Prostate gland (tissue), 2 donors: ENCODE data around the gene PSIP1.

ENCODE experiments used
- CTCF ChIP-seq, 4 experiments: fragments of 200-600 bp in 2 of 4; fragments of 450-650 bp in 2 of 4; sonication (generic) in 2 of 4; IDR thresholded peaks; 1 replicate in 3 of 4; 2 replicates in 1 of 4; pipeline ENCODE4 v1.5.1; 2016 to 2019; ENCODE audit warnings: antibody characterized with exemption in 4 of 4, mild to moderate bottlenecking in 2 of 4, moderate library complexity in 2 of 4
- POLR2A ChIP-seq: fragments of 450-650 bp; IDR thresholded peaks from one replicate; pipeline ENCODE4 v1.6.1; 2016; ENCODE audit warnings: antibody characterized with exemption, mild to moderate bottlenecking

GRCh38 chr9:15553528-15553898 is 42.7 kb upstream of the PSIP1 start:
- no peak for TF ChIP-seq POLR2A
- TF ChIP-seq CTCF (IDR thresholded peaks at IDR 0.05), result no peak
